T-cell (primary cell): Measurements from ENCODE around the gene HCFC1R1. TPM values are rescaled to one million over a fixed set of nuclear protein-coding genes. Genes with fewer than 3 reads are reported as not detected.
A peak's percentile ranks its signal among the peaks of the same experiment; 100 is the strongest.

Source experiments
- ATAC-seq, 4 experiments: fragments of 200-7000 bp in 3 of 4; fragments of 150-1000 bp in 1 of 4; cut with Tn5 transposase; replicated peaks in 1 of 4; 1 replicate in 3 of 4; 2 replicates in 1 of 4; pipeline ENCODE4 v1.10.0; 2021; ENCODE audit warnings: moderate library complexity in 3 of 4, mild to moderate bottlenecking in 2 of 4, moderate number of reproducible peaks in 1 of 4
- CTCF ChIA-PET, 2 donors: fragments of 300-600 bp; sonication (Branson Sonifier 250); formaldehyde crosslinking; loops; one replicate each; lab custom pipeline; 2022; ENCODE audit warnings: antibody characterized with exemption in 2 of 2; lab: Charles Lee
- POLR2A ChIA-PET, 2 donors: fragments of 300-600 bp; sonication (Branson Sonifier 250); formaldehyde crosslinking; loops; one replicate each; lab custom pipeline; 2022; ENCODE audit warnings: antibody characterized with exemption in 2 of 2; lab: Charles Lee
- DNase-seq, 35 experiments: peaks; one replicate each; pipeline versions ENCODE4 v3.0.0 to v3.0.0-alpha.2; 2013 to 2023
- H3K27ac ChIP-seq: one replicate; pipeline ENCODE4 v1.5.1; 2013; ENCODE audit warnings: low read length
- H3K27me3 ChIP-seq, 2 experiments: replicated peaks in 1 of 2; 1 replicate in 1 of 2; 2 replicates in 1 of 2; pipeline versions ENCODE4 v1.6.1 to v1.7.0; 2013; ENCODE audit warnings: low read length in 1 of 2, mixed read lengths in 1 of 2; ENCODE audit not compliant: control insufficient read depth in 2 of 2, insufficient read depth in 2 of 2; ENCODE audit errors: extremely low read depth in 1 of 2
- H3K36me3 ChIP-seq, 2 donors: 1 replicate in 1 of 2; 2 replicates in 1 of 2; pipeline versions ENCODE4 v1.6.1 to v1.7.0; 2013; ENCODE audit warnings: low read length in 1 of 2; ENCODE audit not compliant: control insufficient read depth in 2 of 2, insufficient read depth in 1 of 2; ENCODE audit errors: extremely low read depth in 1 of 2
- H3K4me1 ChIP-seq, 2 experiments: 1 replicate in 1 of 2; 2 replicates in 1 of 2; pipeline versions ENCODE4 v1.6.1 to v1.7.0; 2013; ENCODE audit warnings: low read length in 2 of 2, mixed read lengths in 1 of 2; ENCODE audit not compliant: insufficient read depth in 2 of 2, control insufficient read depth in 1 of 2; ENCODE audit errors: extremely low read depth in 1 of 2
- H3K4me3 ChIP-seq, 2 donors: 1 replicate in 1 of 2; 2 replicates in 1 of 2; pipeline versions ENCODE4 v1.5.1 to v1.7.0; 2013; ENCODE audit warnings: mild to moderate bottlenecking in 2 of 2, low read length in 1 of 2, moderate library complexity in 1 of 2; ENCODE audit not compliant: control insufficient read depth in 1 of 2; ENCODE audit errors: extremely low read depth in 1 of 2
- H3K9me3 ChIP-seq: 2 replicates; pipeline ENCODE4 v1.7.0; 2013
- H3K27ac Mint-ChIP-seq, 2 donors: one replicate each; pipeline ENCODE4 v1.8.0; 2020 to 2021; ENCODE audit warnings: mild to moderate bottlenecking in 2 of 2, mixed read lengths in 2 of 2
- H3K27me3 Mint-ChIP-seq, 2 donors: one replicate each; pipeline ENCODE4 v1.8.0; 2021 to 2022; ENCODE audit warnings: mixed read lengths in 2 of 2
- H3K36me3 Mint-ChIP-seq: one replicate; pipeline ENCODE4 v1.8.0; 2021; ENCODE audit warnings: mixed read lengths
- H3K4me1 Mint-ChIP-seq, 3 donors: one replicate each; pipeline ENCODE4 v1.8.0; 2020 to 2022; ENCODE audit warnings: mixed read lengths in 3 of 3, mild to moderate bottlenecking in 1 of 3
- H3K4me3 Mint-ChIP-seq, 3 donors: one replicate each; pipeline ENCODE4 v1.8.0; 2020 to 2022; ENCODE audit warnings: mild to moderate bottlenecking in 3 of 3, mixed read lengths in 3 of 3, moderate library complexity in 3 of 3
- H3K9me3 Mint-ChIP-seq, 3 donors: one replicate each; pipeline ENCODE4 v1.8.0; 2020 to 2022; ENCODE audit warnings: mixed read lengths in 3 of 3
- WGBS: methylation state at CpG from one replicate; pipeline ENCODE4 v1.1.5; 2013; ENCODE audit warnings: missing lambda C conversion rate; ENCODE audit not compliant: insufficient coverage; 5-methylcytosine and 5-hydroxymethylcytosine counted together
- total RNA-seq, 35 experiments: library from RNA in 6 of 35; stranded (reverse) in 6 of 35; fragments of 120-200 nt in 1 of 35; gene quantifications; one replicate each; pipeline versions ENCODE4 v1.2.1 to v1.2.4 and lab custom pipeline; 2013 to 2026

Gene HCFC1R1
- total RNA-seq, 5 donors from 2014 or later (not counting 1 experiment from before 2014, with no cell fraction given), result 11.4 to 25.9 (median 22.3) TPM

DNA sequence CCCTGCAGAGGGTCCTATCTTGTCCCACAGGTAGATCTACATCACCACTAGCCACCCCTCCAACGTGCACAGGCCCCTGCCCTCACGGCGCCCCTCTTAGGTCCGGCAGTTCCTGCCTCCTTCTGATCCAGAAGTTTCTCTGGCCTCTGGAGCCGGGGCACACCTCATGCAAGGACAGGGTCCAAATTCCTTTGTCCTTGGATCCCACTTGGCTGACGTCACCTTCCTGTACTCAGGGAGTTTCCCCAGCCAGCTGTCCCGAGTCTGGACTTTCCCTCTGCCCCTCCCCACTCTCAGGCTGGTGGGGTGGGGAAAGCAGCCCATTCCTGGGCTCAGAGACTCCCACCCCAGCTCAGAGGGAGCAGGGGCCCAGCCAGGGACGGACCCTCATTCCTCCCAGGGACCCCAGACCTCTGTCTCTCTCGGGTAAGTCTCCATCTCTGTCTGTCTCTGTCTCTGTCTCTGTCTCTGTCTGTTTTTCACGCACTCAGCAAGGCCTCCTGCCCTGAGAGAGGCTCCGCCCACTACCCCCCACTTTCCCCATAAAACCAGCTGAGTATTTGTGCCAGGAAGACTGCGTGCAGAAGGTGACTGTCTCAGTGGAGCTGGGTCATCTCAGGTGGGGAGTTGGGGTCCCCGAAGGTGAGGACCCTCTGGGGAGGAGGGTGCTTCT lies 41.5 kb upstream of the HCFC1R1 start, which contains the start of gene IL32:
TSS of gene IL32 (plus strand) at position 572 of the 673 bp plus-strand sequence. CDS start 172 bp downstream, outside the sequence.
- H3K4me1 ChIP-seq, result peaks cover 11 to 59% of the 10 kb centered on the region in 2 experiments
- 32% methylated on average over 5 of the region's 13 CpGs for WGBS

GRCh38 chr16:3063625-3064386 lies 40.1 kb upstream of the HCFC1R1 start:
- Histone ChIP-seq H3K36me3 (peaks cover 3 to 14% of the 10 kb centered on the region in 2 donors), H3K4me3 (no peak overlapping the region), H3K9me3 (no peaks in the 10 kb centered on the region), H3K27me3 (no peaks in the 10 kb centered on the region), H3K4me1 (peaks cover 16 to 54% of the 10 kb centered on the region in 2 experiments), H3K27ac (peak overlapping the region; percentile 99)
- POLR2A ChIA-PET, result no interaction called here
- Mint-ChIP-seq H3K9me3 (no peaks in the 10 kb centered on the region), H3K4me1 (peaks cover 49 to 67% (median 59%) of the 10 kb centered on the region in 3 donors), H3K4me3 (peak overlapping the region; percentile 54 to 97 (median 96)), H3K36me3 (peaks cover 21% of the 10 kb centered on the region), H3K27me3 (no peaks in the 10 kb centered on the region), H3K27ac (peak overlapping the region; percentile 96 to 100)
- ATAC-seq (no peak), DNase-seq (no peak)
- CTCF ChIA-PET, result interaction anchor here (0.6 to 1.8 kb wide), 6 partner anchors 11 to 564 kb away, joined by 3 to 11 read pairs (median 6); partner anchors contain the start of gene ZNF213 (in 1 of the 2)
- 100% methylated on average over 2 of the region's 8 CpGs for WGBS

More for the DNA sequence above, 41.5 kb upstream of the HCFC1R1 start, which contains the start of gene IL32:
- ChIA-PET CTCF (interaction anchor here in 1 of 2 donors (0.6 to 1.8 kb wide), 4 partner anchors 10 to 68 kb away, joined by 3 to 5 read pairs (median 4); no protein-coding TSS in a partner anchor), POLR2A (interaction anchor here in 1 of 2 donors (0.6 kb wide), 1 partner anchor 63 kb away, joined by 4 read pairs; no protein-coding TSS in a partner anchor)
- Histone ChIP-seq H3K27ac (peak within 1 kb of the TSS; percentile 99), H3K9me3 (no peaks in the 10 kb centered on the region), H3K4me3 (peak within 1 kb of the TSS; percentile 94 to 97), H3K27me3 (no peaks in the 10 kb centered on the region), H3K36me3 (peaks cover 3 to 26% of the 10 kb centered on the region in 2 donors)
- peaks cover 31% of the 10 kb centered on the region for H3K36me3 Mint-ChIP-seq
- no peaks in the 10 kb centered on the region for H3K27me3 Mint-ChIP-seq
- DNase-seq, result peak in 30 of 35 experiments; percentile 42 to 86 (median 60)
- H3K27ac Mint-ChIP-seq, result peak within 1 kb of the TSS; percentile 96 to 100
- H3K4me3 Mint-ChIP-seq, result peak within 1 kb of the TSS; percentile 96 to 100 (median 97)
- ATAC-seq, result peak; percentile 60 to 64 (median 60)
- H3K9me3 Mint-ChIP-seq, result no peaks in the 10 kb centered on the region
- H3K4me1 Mint-ChIP-seq, result peaks cover 57 to 71% (median 64%) of the 10 kb centered on the region in 3 donors

DNA sequence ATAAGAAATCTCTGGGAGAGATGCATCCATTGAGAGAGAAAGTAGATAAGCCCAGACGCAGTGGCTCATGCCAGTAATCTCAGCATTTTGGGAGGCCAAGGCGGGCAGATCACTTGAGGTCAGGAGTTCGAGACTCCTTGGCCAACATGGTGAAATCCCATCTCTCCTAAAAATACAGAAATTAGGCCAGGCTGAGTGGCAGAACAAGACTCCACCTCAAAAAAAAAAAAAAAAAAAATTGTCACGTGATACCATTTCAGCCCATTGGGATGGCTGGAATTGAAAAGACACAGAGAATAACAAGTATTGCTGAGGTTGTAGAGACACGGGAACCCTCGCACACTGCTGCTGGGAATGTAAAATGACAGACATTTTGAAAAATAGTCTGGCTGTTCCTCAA lies 38.8 kb upstream of the HCFC1R1 start:
- ATAC-seq (no peak), DNase-seq (no peak)
- Histone ChIP-seq H3K27ac (no peak overlapping the region), H3K4me1 (peaks cover 7 to 50% of the 10 kb centered on the region in 2 experiments), H3K4me3 (no peak overlapping the region), H3K36me3 (peaks cover 0 to 2% of the 10 kb centered on the region in 2 donors), H3K27me3 (no peaks in the 10 kb centered on the region), H3K9me3 (no peaks in the 10 kb centered on the region)
- no CpG with 5 or more reads among the region's 6 CpGs for WGBS
- Mint-ChIP-seq H3K36me3 (peaks cover 10% of the 10 kb centered on the region), H3K9me3 (no peaks in the 10 kb centered on the region), H3K4me3 (peak overlapping the region in 1 of 3 donors; percentile 97), H3K27me3 (no peaks in the 10 kb centered on the region), H3K4me1 (peaks cover 39 to 60% (median 49%) of the 10 kb centered on the region in 3 donors), H3K27ac (peak overlapping the region; percentile 35 to 75)
- ChIA-PET CTCF (interaction anchor here in 1 of 2 donors (1.8 to 1.9 kb wide), 2 partner anchors 15 to 67 kb away, joined by 4 to 6 read pairs; no protein-coding TSS in a partner anchor), POLR2A (no interaction called here)

- peak overlapping the region; percentile 78 to 88 (median 82) for H3K4me3 Mint-ChIP-seq
- ChIA-PET POLR2A (no interaction called here), CTCF (interaction anchor here (0.6 to 2.9 kb wide), 4 partner anchors 68 to 773 kb away, joined by 3 to 39 read pairs (median 10); partner anchors contain the start of gene ZNF213 (in 1 of the 2))
- ATAC-seq (no peak), DNase-seq (no peak)
- H3K27ac Mint-ChIP-seq, result peak overlapping the region; percentile 91 to 93
- peaks cover 2% of the 10 kb centered on the region in 2 donors for H3K36me3 ChIP-seq
- H3K27ac ChIP-seq, result peak overlapping the region; percentile 12
- peaks cover 1% of the 10 kb centered on the region for H3K36me3 Mint-ChIP-seq
- peaks cover 7 to 63% of the 10 kb centered on the region in 2 experiments for H3K4me1 ChIP-seq
- peaks cover 44 to 68% (median 49%) of the 10 kb centered on the region in 3 donors for H3K4me1 Mint-ChIP-seq
- 100% methylated on average over 2 of the region's 14 CpGs for WGBS
- no peaks in the 10 kb centered on the region for H3K27me3 Mint-ChIP-seq
- no peak overlapping the region for H3K4me3 ChIP-seq
- no peaks in the 10 kb centered on the region for H3K9me3 Mint-ChIP-seq
- H3K9me3 ChIP-seq, result no peaks in the 10 kb centered on the region
- H3K27me3 ChIP-seq, result no peaks in the 10 kb centered on the region
Measured at GRCh38 chr16:3060339-3061127, 36.8 kb upstream of the HCFC1R1 start.

- peak overlapping the region; percentile 73 for H3K27ac ChIP-seq
- no peaks in the 10 kb centered on the region for H3K27me3 ChIP-seq
- peaks cover 12 to 63% of the 10 kb centered on the region in 2 experiments for H3K4me1 ChIP-seq
- peak overlapping the region; percentile 91 to 93 for H3K27ac Mint-ChIP-seq
- H3K4me1 Mint-ChIP-seq, result peaks cover 46 to 68% (median 54%) of the 10 kb centered on the region in 3 donors
- ATAC-seq (no peak), DNase-seq (no peak)
- ChIA-PET CTCF (interaction anchor here (0.6 to 2.9 kb wide), 7 partner anchors 16 to 75 kb away, joined by 3 to 39 read pairs (median 4); partner anchors contain the start of gene ZNF213 (in 1 of the 2)), POLR2A (interaction anchor here in 1 of 2 donors (0.5 kb wide), 1 partner anchor 42 kb away, joined by 6 read pairs; no protein-coding TSS in a partner anchor)
- peaks cover 3 to 5% of the 10 kb centered on the region in 2 donors for H3K36me3 ChIP-seq
- peak overlapping the region; percentile 61 to 91 for H3K4me3 ChIP-seq
- peak overlapping the region; percentile 78 to 88 (median 82) for H3K4me3 Mint-ChIP-seq
- H3K9me3 ChIP-seq, result no peaks in the 10 kb centered on the region
- no peaks in the 10 kb centered on the region for H3K27me3 Mint-ChIP-seq
- no peaks in the 10 kb centered on the region for H3K9me3 Mint-ChIP-seq
- peaks cover 5% of the 10 kb centered on the region for H3K36me3 Mint-ChIP-seq
- WGBS, result 28% methylated on average over 2 of the region's 9 CpGs
Measured at GRCh38 chr16:3059723-3060242, 36.0 kb upstream of the HCFC1R1 start.
